GM12878 (cell line): ENCODE results near the gene FCGR2B. TPM values are rescaled to one million over a fixed set of nuclear protein-coding genes. Genes with fewer than 3 reads are reported as not detected.

Source experiments
- ASH2L ChIP-seq: fragments of 300-600, 200-600 bp; sonication (generic); IDR thresholded peaks from 2 replicates; pipeline ENCODE4 v1.6.1; 2017; ENCODE audit warnings: low read depth, mild to moderate bottlenecking, borderline replicate concordance
- CHD2 ChIP-seq: IDR thresholded peaks from 2 replicates; pipeline ENCODE4 v1.6.1; 2011; ENCODE audit warnings: low read depth, low read length, improper control_type of control experiment, borderline replicate concordance
- EED ChIP-seq: sonication (generic); IDR thresholded peaks from 2 replicates; pipeline ENCODE4 v1.6.1; 2016; ENCODE audit warnings: antibody characterized with exemption, low read depth
- EGR1 ChIP-seq, 2 experiments: IDR thresholded peaks; 1 replicate in 1 of 2; 2 replicates in 1 of 2; pipeline ENCODE4 v1.6.1; 2011 to 2012; ENCODE audit warnings: low read depth in 2 of 2, low read length in 2 of 2, borderline replicate concordance in 1 of 2, mild to moderate bottlenecking in 1 of 2, moderate library complexity in 1 of 2
- ESRRA ChIP-seq: IDR thresholded peaks from 2 replicates; pipeline ENCODE4 v1.6.1; 2012; ENCODE audit warnings: mild to moderate bottlenecking, low read length, improper control_type of control experiment
- GATAD2B ChIP-seq: fragments of 450-650 bp; conservative IDR thresholded peaks from 2 replicates; pipeline ENCODE4 v1.6.1; 2017; ENCODE audit warnings: low read depth, mild to moderate bottlenecking, moderate library complexity
- KAT2A ChIP-seq: conservative IDR thresholded peaks from 2 replicates; pipeline ENCODE4 v1.6.1; 2011; ENCODE audit warnings: low read depth, low read length; ENCODE audit not compliant: control insufficient read depth
- MLLT1 ChIP-seq: fragments of 450-650 bp; IDR thresholded peaks from 2 replicates; pipeline ENCODE4 v1.6.1; 2016; ENCODE audit warnings: mild to moderate bottlenecking
- MTA2 ChIP-seq: fragments of 450-650 bp; IDR thresholded peaks from 2 replicates; pipeline ENCODE4 v1.6.1; 2016; ENCODE audit warnings: low read depth, mild to moderate bottlenecking, moderate library complexity
- MXI1 ChIP-seq: fragments of 150-350 bp; IDR thresholded peaks from 2 replicates; pipeline ENCODE4 v1.6.1; 2011; ENCODE audit warnings: low read depth, mild to moderate bottlenecking, inconsistent platforms, low read length, improper control_type of control experiment
- NFYB ChIP-seq: IDR thresholded peaks from 2 replicates; pipeline ENCODE4 v1.6.1; 2011; ENCODE audit warnings: low read depth, mild to moderate bottlenecking, low read length, improper control_type of control experiment, moderate library complexity; ENCODE audit not compliant: insufficient read depth
- NR2C1 ChIP-seq: fragments of 450-650 bp; IDR thresholded peaks from 2 replicates; pipeline ENCODE4 v1.6.1; 2017; ENCODE audit warnings: antibody characterized with exemption, mild to moderate bottlenecking, moderate library complexity
- PAX5 ChIP-seq: IDR thresholded peaks from 2 replicates; pipeline ENCODE4 v1.6.1; 2011; ENCODE audit warnings: low read depth, low read length, borderline replicate concordance
- PBX3 ChIP-seq: IDR thresholded peaks from 2 replicates; pipeline ENCODE4 v1.6.1; 2011; ENCODE audit warnings: mild to moderate bottlenecking, low read depth, low read length, moderate library complexity; ENCODE audit not compliant: insufficient replicate concordance
- PML ChIP-seq: IDR thresholded peaks from 2 replicates; pipeline ENCODE4 v1.6.1; 2012; ENCODE audit warnings: low read length, inconsistent platforms
- POLR2AphosphoS2 ChIP-seq: IDR thresholded peaks from 2 replicates; pipeline ENCODE4 v1.6.1; 2011; ENCODE audit warnings: low read depth, mild to moderate bottlenecking, low read length, improper control_type of control experiment, moderate library complexity
- POLR2AphosphoS5 ChIP-seq: IDR thresholded peaks from 2 replicates; pipeline ENCODE4 v1.6.1; 2011; ENCODE audit warnings: mild to moderate bottlenecking, low read length, inconsistent platforms
- RBBP5 ChIP-seq: fragments of 200-600 bp; sonication (generic); conservative IDR thresholded peaks from 2 replicates; pipeline ENCODE4 v1.6.1; 2016
- RUNX3 ChIP-seq: IDR thresholded peaks from 2 replicates; pipeline ENCODE4 v1.6.1; 2012; ENCODE audit warnings: low read length, inconsistent platforms
- SIN3A ChIP-seq: IDR thresholded peaks from 2 replicates; pipeline ENCODE4 v1.6.1; 2012; ENCODE audit warnings: low read depth, low read length, improper control_type of control experiment
- SMAD1 ChIP-seq: fragments of 450-650 bp; IDR thresholded peaks from 2 replicates; pipeline ENCODE4 v1.6.1; 2018; ENCODE audit warnings: mild to moderate bottlenecking, low read depth; ENCODE audit not compliant: partially characterized antibody
- SMARCA5 ChIP-seq: fragments of 450-650 bp; IDR thresholded peaks from 2 replicates; pipeline ENCODE4 v1.6.1; 2017; ENCODE audit warnings: mild to moderate bottlenecking
- STAT1 ChIP-seq: fragments of 450-650 bp; conservative IDR thresholded peaks from 2 replicates; pipeline ENCODE4 v1.6.1; 2014; ENCODE audit warnings: antibody characterized with exemption, mild to moderate bottlenecking
- TAF1 ChIP-seq: IDR thresholded peaks from 2 replicates; pipeline ENCODE4 v1.6.1; 2011; ENCODE audit warnings: mild to moderate bottlenecking, low read depth, low read length, borderline replicate concordance
- TBL1XR1 ChIP-seq: IDR thresholded peaks from 2 replicates; pipeline ENCODE4 v1.6.1; 2012; ENCODE audit warnings: low read depth, low read length, improper control_type of control experiment
- ZBTB11 ChIP-seq: fragments of 450-650 bp; formaldehyde crosslinking; IDR thresholded peaks from 2 replicates; pipeline ENCODE4 v1.5.0; 2022; ENCODE audit warnings: mild to moderate bottlenecking, missing genetic modification characterization
- polyA plus RNA-seq, 11 experiments: library from polyadenylated mRNA; depleted of rRNA in 4 of 11; unstranded in 6 of 11; stranded (reverse) in 5 of 11; fragments of >200 nt; fragmentation: Nextera tagmentation in 4 of 11; fragmentation: Illumina TruSeq in 1 of 11; extraction: Ambion mirVana in 4 of 11; extraction: Trizol in 1 of 11; gene quantifications; 1 replicate in 1 of 11; 2 replicates in 10 of 11; pipeline versions ENCODE4 v1.2.1 to v1.2.3, GENCODE V29; 2011 to 2016; ENCODE audit warnings: inconsistent platforms in 2 of 11, missing spikeins in 2 of 11, low read depth in 1 of 11
- total RNA-seq, 4 experiments: library from RNA; depleted of rRNA in 3 of 4; stranded (reverse); fragments of >200 nt in 3 of 4; fragmentation: Illumina TruSeq in 1 of 4; extraction: Trizol in 1 of 4; gene quantifications; 2 replicates each; pipeline versions ENCODE4 v1.2.1 to v1.2.3, GENCODE V29; 2013 to 2021

The FCGR2B gene
- total and polyA plus RNA-seq, 10 of the 15 experiments (the other 5 are each of a cell fraction or from before 2014, with no cell fraction given): 76.6 to 216 (median 108) TPM

- TF ChIP-seq MLLT1: no peak
- TF ChIP-seq TBL1XR1: no peak
- no peak for TF ChIP-seq NFYB
- 0 out of 2 replicates have a peak, but pooled peaks have one; percentile 57 for TF ChIP-seq STAT1
- TF ChIP-seq PBX3: no peak
- no peak for TF ChIP-seq KAT2A
- TF ChIP-seq NR2C1: no peak
- TF ChIP-seq POLR2AphosphoS5: peak; percentile 80; the same call in 1 of the 2 replicates
- TF ChIP-seq EED: no peak
- peak in 1 of 2 experiments; percentile 50; a peak in 1 of 3 replicates for TF ChIP-seq EGR1 (IDR thresholded peaks at IDR 0.05; ENCODE audit: borderline replicate concordance in 1 of 2, low read depth in 2 of 2, low read length in 2 of 2)
- no peak for TF ChIP-seq MTA2
- peak; percentile 78; the same call in 1 of the 2 replicates for TF ChIP-seq TAF1
- TF ChIP-seq SMAD1: no peak
- TF ChIP-seq RBBP5: no peak
- TF ChIP-seq RUNX3: peak; percentile 44
- TF ChIP-seq GATAD2B: peak; percentile 79
- TF ChIP-seq SMARCA5: peak; percentile 50; the same call in 1 of the 2 replicates
- TF ChIP-seq ASH2L: no peak
- peak; percentile 54; the same call in 1 of the 2 replicates for TF ChIP-seq CHD2
- TF ChIP-seq POLR2AphosphoS2: 0 out of 2 replicates have a peak, but pooled peaks have one; percentile 60
- TF ChIP-seq ESRRA: no peak
- peak; percentile 50 for TF ChIP-seq MXI1
- no peak for TF ChIP-seq SIN3A
- no peak for TF ChIP-seq ZBTB11
- TF ChIP-seq PAX5: 0 out of 2 replicates have a peak, but pooled peaks have one; percentile 6
- peak; percentile 79; the same call in 1 of the 2 replicates for TF ChIP-seq PML
These were observed 63.7 kb downstream of the FCGR2B start (continued) for GRCh38 chr1:161726473-161727255.
